ENCODE data around the gene DISP3. TPM values are rescaled to one million over a fixed set of nuclear protein-coding genes. Genes with fewer than 3 reads are reported as not detected.

DISP3 gene
- total RNA-seq, 2 experiments from 2014 or later, result 0.97 to 1.7 TPM

GRCh38 chr1:11560061-11560460 lies 81.1 kb downstream of the DISP3 start:
- H3K9me3 ChIP-seq (ENCODE audit: low read length), result no peaks in the 10 kb centered on the region
- TF ChIP-seq EZH2phosphoT487 (IDR thresholded peaks at IDR 0.05; ENCODE audit: borderline replicate concordance, low read depth, low read length), result no peak
- DNase-seq (ENCODE audit: low spot score), result no peak
- intact Hi-C loops (cut with micrococcal nuclease; ENCODE audit: unreplicated experiment), result loop anchor here (10.0 kb wide), 1 partner anchor 85 kb away; no protein-coding TSS in a partner anchor
- BruUV-seq (replicated peaks), result no TSS peak
- no peaks in the 10 kb centered on the region for H3K36me3 ChIP-seq (ENCODE audit: insufficient read depth, low read length)
- H3K4me3 ChIP-seq (ENCODE audit: low read depth, low read length, poor library complexity, severe bottlenecking), result no peak overlapping the region
- ChIA-PET POLR2A (no interaction called here), CTCF (ENCODE audit: unreplicated experiment) (interaction anchor here (0.6 kb wide), 1 partner anchor 1166 kb away, joined by 3 read pairs; no protein-coding TSS in a partner anchor)
- H3K4me2 ChIP-seq (ENCODE audit: low read length), result no peak overlapping the region
- no peaks in the 10 kb centered on the region for H3K9me2 ChIP-seq (ENCODE audit: insufficient read depth, low read length)
- H3K4me1 ChIP-seq (ENCODE audit: insufficient read depth, low read length, poor library complexity, severe bottlenecking), result peaks cover 16% of the 10 kb centered on the region
- no peaks in the 10 kb centered on the region for H4K20me1 ChIP-seq (ENCODE audit: insufficient read depth, low read length)
- no peak overlapping the region for H3K27ac ChIP-seq (ENCODE audit: low read depth, low read length, poor library complexity, severe bottlenecking)
- no peaks in the 10 kb centered on the region for H3K79me2 ChIP-seq (ENCODE audit: insufficient read depth, low read depth, low read length)
- no peak overlapping the region for H2AFZ ChIP-seq (ENCODE audit: low read length)

DNA sequence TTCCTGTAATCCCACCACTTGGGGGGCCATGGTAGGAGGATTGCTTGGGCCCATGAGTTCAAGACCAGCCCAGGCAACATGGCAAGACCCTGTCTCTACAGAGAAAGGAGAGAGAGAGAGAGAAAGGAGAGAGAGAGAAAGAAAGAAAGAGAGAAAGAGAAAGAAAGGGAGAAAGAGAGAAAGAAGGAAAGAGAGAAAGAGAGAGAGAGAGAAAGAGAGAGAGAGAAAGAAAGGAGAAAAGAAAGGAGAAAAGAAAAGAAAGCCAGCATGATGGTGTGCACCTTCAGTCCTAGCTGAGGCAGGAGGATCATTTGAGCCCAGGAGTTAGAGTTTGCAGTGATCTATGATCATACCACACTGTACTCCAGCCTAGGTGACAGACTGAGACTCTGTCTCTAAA lies 82.8 kb downstream of the DISP3 start:
- TF ChIP-seq CTCF (conservative IDR thresholded peaks at IDR 0.05; ENCODE audit: low read length), result no peak
- TF ChIP-seq EZH2phosphoT487 (IDR thresholded peaks at IDR 0.05; ENCODE audit: borderline replicate concordance, low read depth, low read length), result no peak
- intact Hi-C loops (cut with micrococcal nuclease; ENCODE audit: unreplicated experiment), result loop anchor here (10.0 kb wide), 1 partner anchor 83 kb away; no protein-coding TSS in a partner anchor
- POLR2A ChIA-PET, result no interaction called here
- no peak overlapping the region for H2AFZ ChIP-seq (ENCODE audit: low read length)
- no peaks in the 10 kb centered on the region for H3K36me3 ChIP-seq (ENCODE audit: insufficient read depth, low read length)
- H3K4me1 ChIP-seq (ENCODE audit: insufficient read depth, low read length, poor library complexity, severe bottlenecking), result peaks cover 24% of the 10 kb centered on the region
- DNase-seq (ENCODE audit: low spot score), result no peak
- H3K9me2 ChIP-seq (ENCODE audit: insufficient read depth, low read length), result no peaks in the 10 kb centered on the region
- no peaks in the 10 kb centered on the region for H4K20me1 ChIP-seq (ENCODE audit: insufficient read depth, low read length)
- H3K27ac ChIP-seq (ENCODE audit: low read depth, low read length, poor library complexity, severe bottlenecking), result no peak overlapping the region
- no peaks in the 10 kb centered on the region for H3K79me2 ChIP-seq (ENCODE audit: insufficient read depth, low read depth, low read length)
- H3K4me2 ChIP-seq (ENCODE audit: low read length), result no peak overlapping the region
- no peaks in the 10 kb centered on the region for H3K9me3 ChIP-seq (ENCODE audit: low read length)
- no TSS peak for BruUV-seq (replicated peaks)
- CTCF ChIA-PET (ENCODE audit: unreplicated experiment), result no interaction called here
- H3K4me3 ChIP-seq (ENCODE audit: low read depth, low read length, poor library complexity, severe bottlenecking), result no peak overlapping the region

DNA sequence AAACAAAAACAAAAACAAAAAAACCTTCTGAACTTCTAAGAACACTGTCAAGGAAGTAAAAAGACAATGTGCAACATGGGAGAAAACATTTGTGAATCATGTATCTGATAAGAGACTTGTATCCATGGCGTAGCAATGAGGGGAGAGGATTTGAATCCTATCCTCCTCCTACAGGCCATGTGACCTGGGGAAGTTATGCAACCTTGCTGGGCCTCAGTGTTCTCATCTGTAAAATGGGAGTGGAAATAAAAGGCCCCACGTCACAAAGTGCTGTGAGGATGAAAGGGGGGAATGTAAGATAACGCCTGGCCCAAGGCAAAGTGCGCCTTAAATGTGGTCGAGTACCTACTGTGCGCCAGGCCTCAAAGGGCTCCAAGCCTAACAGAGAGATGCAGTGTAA lies 83.7 kb downstream of the DISP3 start:
- Histone ChIP-seq H3K9me3 (ENCODE audit: low read length) (no peaks in the 10 kb centered on the region), H4K20me1 (ENCODE audit: insufficient read depth, low read length) (no peaks in the 10 kb centered on the region), H3K9me2 (ENCODE audit: insufficient read depth, low read length) (no peaks in the 10 kb centered on the region), H3K36me3 (ENCODE audit: insufficient read depth, low read length) (no peaks in the 10 kb centered on the region), H2AFZ (ENCODE audit: low read length) (no peak overlapping the region), H3K79me2 (ENCODE audit: insufficient read depth, low read depth, low read length) (no peaks in the 10 kb centered on the region), H3K27ac (ENCODE audit: low read depth, low read length, poor library complexity, severe bottlenecking) (no peak overlapping the region), H3K4me1 (ENCODE audit: insufficient read depth, low read length, poor library complexity, severe bottlenecking) (peaks cover 24% of the 10 kb centered on the region), H3K4me3 (ENCODE audit: low read depth, low read length, poor library complexity, severe bottlenecking) (no peak overlapping the region), H3K4me2 (ENCODE audit: low read length) (no peak overlapping the region)
- no peak for TF ChIP-seq EZH2phosphoT487 (IDR thresholded peaks at IDR 0.05; ENCODE audit: borderline replicate concordance, low read depth, low read length)
- no peak for TF ChIP-seq CTCF (conservative IDR thresholded peaks at IDR 0.05; ENCODE audit: low read length)
- intact Hi-C loops (cut with micrococcal nuclease; ENCODE audit: unreplicated experiment), result loop anchor here (10.0 kb wide), 1 partner anchor 82 kb away; no protein-coding TSS in a partner anchor
- no TSS peak for BruUV-seq (replicated peaks)
- no peak for DNase-seq (ENCODE audit: low spot score)
- ChIA-PET CTCF (ENCODE audit: unreplicated experiment) (no interaction called here), POLR2A (no interaction called here)
